Measurements from ENCODE around the gene VPS25.
"Not testable (repeated sequence)": the region's sequence is repeated elsewhere in the genome, so short reads cannot be mapped to it uniquely, and the experiment has no call there.

VPS25 gene

DNA sequence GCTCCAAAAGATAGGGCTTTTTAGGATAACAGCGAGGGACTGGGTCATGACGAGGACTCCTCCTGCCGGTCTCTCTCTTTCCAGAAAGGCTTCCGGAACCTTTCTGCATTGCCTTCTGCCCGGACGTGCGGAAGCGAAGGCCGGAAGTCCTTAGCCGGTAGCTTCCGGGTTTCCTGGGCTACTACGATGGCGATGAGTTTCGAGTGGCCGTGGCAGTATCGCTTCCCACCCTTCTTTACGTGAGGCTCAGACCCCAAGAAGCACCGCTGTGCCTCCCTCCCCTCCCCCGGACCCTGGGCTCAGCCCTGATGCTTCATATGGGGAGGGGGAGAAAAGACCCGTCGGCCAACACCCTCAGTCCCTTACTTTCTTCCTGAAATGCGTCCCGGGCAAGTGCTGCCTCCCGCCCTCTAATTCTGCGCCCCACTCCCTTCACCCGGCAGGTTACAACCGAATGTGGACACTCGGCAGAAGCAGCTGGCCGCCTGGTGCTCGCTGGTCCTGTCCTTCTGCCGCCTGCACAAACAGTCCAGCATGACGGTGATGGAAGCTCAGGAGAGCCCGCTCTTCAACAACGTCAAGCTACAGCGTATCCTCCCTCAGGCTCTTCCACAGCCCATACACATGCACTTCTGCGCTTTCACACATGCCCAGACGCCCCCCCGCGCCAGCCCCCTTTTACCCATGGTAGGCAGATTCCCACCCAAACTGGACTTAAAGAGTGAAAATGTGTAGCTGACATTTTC is at the start of gene VPS25:
Gene VPS25 (plus strand): TSS at position 160 of the 746 bp plus-strand sequence. CDS start 27 bp downstream, at position 187.
- TF ChIP-seq, protein P1, sequence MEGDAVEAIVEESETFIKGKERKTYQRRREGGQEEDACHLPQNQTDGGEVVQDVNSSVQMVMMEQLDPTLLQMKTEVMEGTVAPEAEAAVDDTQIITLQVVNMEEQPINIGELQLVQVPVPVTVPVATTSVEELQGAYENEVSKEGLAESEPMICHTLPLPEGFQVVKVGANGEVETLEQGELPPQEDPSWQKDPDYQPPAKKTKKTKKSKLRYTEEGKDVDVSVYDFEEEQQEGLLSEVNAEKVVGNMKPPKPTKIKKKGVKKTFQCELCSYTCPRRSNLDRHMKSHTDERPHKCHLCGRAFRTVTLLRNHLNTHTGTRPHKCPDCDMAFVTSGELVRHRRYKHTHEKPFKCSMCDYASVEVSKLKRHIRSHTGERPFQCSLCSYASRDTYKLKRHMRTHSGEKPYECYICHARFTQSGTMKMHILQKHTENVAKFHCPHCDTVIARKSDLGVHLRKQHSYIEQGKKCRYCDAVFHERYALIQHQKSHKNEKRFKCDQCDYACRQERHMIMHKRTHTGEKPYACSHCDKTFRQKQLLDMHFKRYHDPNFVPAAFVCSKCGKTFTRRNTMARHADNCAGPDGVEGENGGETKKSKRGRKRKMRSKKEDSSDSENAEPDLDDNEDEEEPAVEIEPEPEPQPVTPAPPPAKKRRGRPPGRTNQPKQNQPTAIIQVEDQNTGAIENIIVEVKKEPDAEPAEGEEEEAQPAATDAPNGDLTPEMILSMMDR (IDR thresholded peaks at IDR 0.05; ENCODE audit: control insufficient read depth, insufficient read depth, low read depth, low read length, missing control alignments) = peak; percentile 31
- DNase-seq (ENCODE audit: low read depth) = peak; percentile 43
- peak within 1 kb of the TSS; percentile 96 for H3K4me3 ChIP-seq (ENCODE audit: control insufficient read depth, low read depth, low read length)

DNA sequence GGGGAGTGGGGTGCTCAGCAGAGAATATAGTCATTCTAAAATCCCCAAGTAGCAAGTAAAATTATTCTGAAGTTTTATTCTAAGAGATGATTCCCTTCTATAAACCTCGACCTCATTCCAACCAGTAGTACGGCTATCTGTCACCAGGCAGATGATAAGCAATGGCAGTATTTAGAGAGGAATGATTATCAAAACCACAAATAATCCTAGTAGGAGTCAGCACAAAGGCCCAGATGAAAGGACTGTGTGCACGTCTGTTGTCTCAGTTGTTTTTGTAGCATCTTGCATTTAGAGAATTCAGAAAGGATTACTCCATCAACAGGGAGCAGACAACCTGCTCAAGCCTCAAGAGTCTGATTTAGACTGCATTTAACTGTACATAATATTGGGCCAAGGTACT is 49.6 kb upstream of the VPS25 start:
- TF ChIP-seq, protein P1 (IDR thresholded peaks at IDR 0.05; ENCODE audit: control insufficient read depth, insufficient read depth, low read depth, low read length, missing control alignments) = no peak
- H3K4me3 ChIP-seq (ENCODE audit: control insufficient read depth, low read depth, low read length) = no peak overlapping the region
- no peak for DNase-seq (ENCODE audit: low read depth)

DNA sequence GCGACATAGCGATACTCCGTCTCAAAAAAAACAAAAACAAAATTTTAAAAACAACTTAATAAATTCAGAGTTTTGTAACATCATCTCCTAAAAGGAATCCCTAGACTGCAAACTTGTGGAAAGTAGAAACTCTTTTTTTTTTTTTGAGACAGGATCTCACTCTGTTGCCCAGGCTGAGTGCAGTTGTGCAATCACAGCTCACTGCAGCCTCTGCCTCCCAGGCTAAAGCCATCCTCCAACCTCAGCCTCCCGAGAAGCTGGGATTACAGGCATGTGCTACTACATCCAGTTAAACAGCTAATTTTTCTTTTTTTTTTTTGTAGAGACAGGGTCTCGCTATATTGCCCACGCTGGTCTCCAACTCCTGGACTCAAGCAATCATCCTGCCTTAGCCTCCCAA is 48.1 kb upstream of the VPS25 start:
- TF ChIP-seq, protein P1 (IDR thresholded peaks at IDR 0.05; ENCODE audit: control insufficient read depth, insufficient read depth, low read depth, low read length, missing control alignments) = no peak
- no peak for DNase-seq (ENCODE audit: low read depth)
- no peak overlapping the region for H3K4me3 ChIP-seq (ENCODE audit: control insufficient read depth, low read depth, low read length)

DNA sequence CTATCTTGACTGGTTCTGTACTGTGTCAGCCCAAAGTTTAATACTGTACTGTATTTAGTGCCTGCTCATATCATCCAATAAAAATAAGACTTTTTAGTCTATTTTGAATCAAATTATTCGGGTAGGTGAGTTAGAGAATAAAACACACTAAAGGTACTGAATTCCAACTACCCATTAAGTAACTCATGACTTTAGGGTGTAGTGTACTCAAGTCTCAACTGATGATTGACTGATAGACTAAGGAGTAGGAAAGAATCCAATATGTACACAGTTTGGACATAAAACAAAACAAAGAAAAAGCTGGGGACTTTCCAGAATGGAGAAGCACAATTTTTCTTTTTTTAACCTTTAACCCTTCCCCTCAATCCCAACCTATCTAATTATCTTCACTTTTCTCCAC is 32.5 kb upstream of the VPS25 start:
- TF ChIP-seq, protein P1 (IDR thresholded peaks at IDR 0.05; ENCODE audit: control insufficient read depth, insufficient read depth, low read depth, low read length, missing control alignments) = no peak
- no peak for DNase-seq (ENCODE audit: low read depth)
- no peak overlapping the region for H3K4me3 ChIP-seq (ENCODE audit: control insufficient read depth, low read depth, low read length)

DNA sequence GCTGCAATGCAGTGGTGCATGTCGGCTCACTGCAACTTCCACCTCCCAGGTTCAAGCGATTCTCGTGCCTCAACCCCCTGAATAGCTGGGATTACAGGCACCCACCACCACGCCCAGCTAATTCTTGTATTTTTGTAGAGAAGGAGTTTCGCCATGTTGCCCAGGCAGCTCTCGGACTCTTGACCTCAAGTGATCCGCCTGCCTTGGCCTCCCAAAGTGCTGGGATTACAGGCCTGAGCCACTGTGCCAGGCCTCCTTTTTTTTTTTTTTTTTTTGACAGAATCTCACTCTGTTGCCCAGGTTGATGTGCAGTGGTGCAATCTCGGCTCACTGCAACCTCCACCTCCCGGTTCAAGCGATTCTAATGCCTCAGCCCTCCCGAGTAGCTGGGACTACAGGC is 30.3 kb upstream of the VPS25 start:
- not testable (repeated sequence) for H3K4me3 ChIP-seq (ENCODE audit: control insufficient read depth, low read depth, low read length); DNase-seq (ENCODE audit: low read depth)

DNA sequence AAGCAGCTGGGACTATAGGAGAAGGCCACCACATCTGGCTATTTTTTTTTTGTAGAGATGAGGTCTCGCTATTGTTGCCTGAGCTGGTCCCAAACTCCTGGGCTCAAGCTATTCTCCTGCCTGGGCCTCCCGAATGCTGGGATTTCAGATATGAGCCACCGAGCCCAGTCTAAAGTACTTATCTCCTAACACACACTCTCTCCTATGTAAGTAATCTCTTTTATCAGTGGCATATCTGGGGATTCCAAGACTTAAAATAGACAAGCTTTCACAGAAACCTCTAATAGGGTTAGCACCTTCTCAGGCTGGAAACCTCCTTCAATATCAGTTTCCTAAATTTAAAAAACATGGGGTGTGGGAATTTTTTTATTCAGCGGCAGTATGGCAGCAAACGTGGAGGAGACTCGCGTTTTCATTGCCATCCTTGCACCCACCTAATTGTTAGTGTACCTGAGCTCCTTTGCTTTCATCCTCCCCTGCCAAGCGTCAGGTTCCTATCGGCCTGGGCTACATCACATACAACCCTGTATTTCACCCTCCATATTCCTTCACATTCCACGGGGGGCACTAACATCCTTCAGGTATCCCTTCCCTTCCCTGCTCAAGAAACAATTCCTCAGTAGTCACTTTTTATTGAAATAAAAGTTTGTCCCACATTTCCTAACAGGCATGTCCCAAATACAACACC is 29.5 kb upstream of the VPS25 start:
- TF ChIP-seq, protein P1 (IDR thresholded peaks at IDR 0.05; ENCODE audit: control insufficient read depth, insufficient read depth, low read depth, low read length, missing control alignments) = no peak
- DNase-seq (ENCODE audit: low read depth) = no peak
- H3K4me3 ChIP-seq (ENCODE audit: control insufficient read depth, low read depth, low read length) = peak overlapping the region; percentile 91

DNA sequence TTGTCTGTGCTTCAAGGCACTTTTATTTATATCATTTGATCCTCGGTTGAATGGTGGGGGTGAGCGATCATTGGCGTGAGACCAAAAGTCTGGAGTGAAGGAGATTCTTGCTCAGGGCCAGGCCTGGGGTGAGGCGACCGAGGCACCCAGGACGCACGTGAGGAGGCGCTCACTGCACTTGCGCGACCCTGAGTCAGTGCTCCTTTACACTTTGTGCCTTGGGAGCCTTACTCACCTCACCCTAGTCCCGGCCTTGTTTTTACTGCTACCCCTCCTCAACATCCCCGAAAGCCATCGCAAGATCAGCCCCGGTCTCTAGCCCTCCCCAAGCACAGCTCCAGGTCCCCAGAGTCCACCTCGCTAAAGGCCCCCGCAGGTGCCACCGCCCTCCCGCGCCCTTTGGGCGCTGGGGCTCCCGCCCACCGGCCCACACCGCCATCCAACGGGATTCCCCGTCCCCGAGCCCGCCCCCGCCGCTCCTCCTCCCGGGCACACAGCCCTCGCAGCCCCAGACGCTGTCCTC is 28.9 kb upstream of the VPS25 start:
- DNase-seq (ENCODE audit: low read depth) = no peak
- TF ChIP-seq, protein P1 (IDR thresholded peaks at IDR 0.05; ENCODE audit: control insufficient read depth, insufficient read depth, low read depth, low read length, missing control alignments) = no peak
- H3K4me3 ChIP-seq (ENCODE audit: control insufficient read depth, low read depth, low read length) = peak overlapping the region; percentile 91
